Activated gamma-delta T cell treated with Interleukin-2 at 50 U/mL for 16 hours (primary cell): ENCODE measurements around the gene MYO1B.
"Not testable (repeated sequence)": the region's sequence is repeated elsewhere in the genome, so short reads cannot be mapped to it uniquely, and the experiment has no call there.

Source experiments
- DNase-seq: peaks from one replicate; pipeline ENCODE4 v3.0.0-alpha.2; 2020

The MYO1B gene

GRCh38 chr2:191417746-191418145 is 172.5 kb downstream of the MYO1B start:
- DNase-seq = no peak

DNA sequence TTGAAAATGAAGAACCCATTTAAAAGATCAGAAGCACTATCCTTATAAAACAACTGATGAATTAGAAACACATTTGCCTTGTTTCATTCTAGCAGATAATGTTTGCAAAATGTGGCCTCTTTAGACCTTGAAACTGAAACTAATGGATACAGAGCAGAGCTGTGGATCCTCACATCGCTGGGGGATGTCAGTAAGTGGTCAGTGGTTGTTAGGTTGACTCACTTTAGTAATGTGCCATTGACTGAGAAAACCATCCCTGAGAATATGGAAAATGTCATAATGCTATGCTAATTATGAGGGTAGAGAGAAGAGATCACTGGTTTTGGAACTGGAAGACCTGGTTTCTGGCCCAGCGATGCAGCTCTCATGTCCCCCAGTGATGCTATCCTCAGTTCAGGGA is 176.7 kb downstream of the MYO1B start:
- no peak for DNase-seq

DNA sequence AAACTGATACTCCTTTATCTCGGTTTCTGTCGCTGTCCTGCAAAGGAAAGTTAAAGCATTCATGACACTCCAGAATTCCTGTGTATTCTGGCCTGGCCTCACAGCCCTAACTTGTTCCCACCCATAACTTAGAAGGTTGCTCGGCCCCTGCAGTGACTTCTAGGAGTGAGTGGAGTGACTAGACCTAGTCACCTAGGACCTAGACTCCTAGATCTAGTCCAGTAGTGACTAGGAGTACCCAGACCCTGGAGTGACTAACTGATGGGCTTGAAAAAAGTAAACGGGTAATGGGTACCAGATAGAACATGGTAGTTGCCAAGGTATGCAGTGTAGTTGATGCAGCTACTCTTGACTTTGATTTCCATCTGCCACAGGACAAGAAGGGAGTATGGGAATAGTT is 181.8 kb downstream of the MYO1B start:
- no peak for DNase-seq

- DNase-seq = no peak
These were observed 182.9 kb downstream of the MYO1B start for GRCh38 chr2:191428141-191428540.

GRCh38 chr2:191430476-191430875 is 185.3 kb downstream of the MYO1B start:
- no peak for DNase-seq

GRCh38 chr2:191432121-191432520 is 186.9 kb downstream of the MYO1B start:
- no peak for DNase-seq

DNA sequence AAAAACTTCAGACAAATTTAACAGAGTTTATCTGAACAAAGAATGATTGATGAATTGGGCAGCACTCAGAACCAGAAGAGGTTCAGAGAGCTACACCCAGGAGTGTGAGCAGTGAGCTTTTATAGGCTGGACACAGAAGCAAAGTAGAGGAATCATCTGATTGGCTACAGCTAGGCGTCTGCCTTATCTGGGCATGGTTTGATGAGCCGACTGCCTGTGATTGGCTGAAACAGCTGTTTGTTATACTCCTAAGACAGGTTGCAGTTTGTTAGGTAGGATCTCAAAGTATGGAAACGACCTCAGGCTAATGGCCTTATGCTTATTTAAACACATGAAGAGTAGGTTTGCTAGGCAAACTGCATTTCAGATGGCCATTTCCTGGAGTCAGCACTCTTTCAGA is 188.9 kb downstream of the MYO1B start:
- no peak for DNase-seq

GRCh38 chr2:191435141-191435540 is 189.9 kb downstream of the MYO1B start:
- no peak for DNase-seq

DNA sequence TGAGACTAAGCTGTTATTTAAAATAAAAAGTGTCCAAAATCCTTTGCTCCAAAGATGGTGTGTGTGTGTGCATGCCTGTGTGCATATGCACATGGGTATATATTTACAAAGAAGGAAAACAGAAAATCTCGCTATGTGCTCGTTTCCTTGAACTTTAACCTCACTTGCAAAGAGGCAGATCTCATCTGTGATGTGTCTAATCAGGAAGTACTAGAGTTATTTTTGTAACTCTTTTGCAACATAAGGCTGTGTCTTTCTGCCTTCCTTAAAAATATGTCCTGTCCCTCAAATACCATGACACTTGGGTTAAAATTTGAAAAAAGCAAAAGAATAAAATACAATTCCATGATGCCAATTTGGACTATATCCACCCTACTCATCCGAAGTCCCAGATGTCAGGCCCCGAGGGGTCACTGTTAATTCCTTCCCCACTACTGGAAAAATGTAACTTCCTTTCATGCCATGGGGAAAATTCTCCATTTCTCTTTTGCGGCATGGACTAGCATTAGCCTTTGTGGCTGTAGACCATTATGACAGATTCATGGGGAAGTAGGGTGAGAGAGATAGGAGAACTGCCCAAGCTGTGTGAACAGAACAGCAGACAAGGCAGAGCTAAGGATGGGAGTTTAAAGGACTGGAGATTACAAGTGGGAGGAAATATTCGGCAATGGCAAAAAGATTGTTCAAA is 191.3 kb downstream of the MYO1B start:
- no peak for DNase-seq

DNA sequence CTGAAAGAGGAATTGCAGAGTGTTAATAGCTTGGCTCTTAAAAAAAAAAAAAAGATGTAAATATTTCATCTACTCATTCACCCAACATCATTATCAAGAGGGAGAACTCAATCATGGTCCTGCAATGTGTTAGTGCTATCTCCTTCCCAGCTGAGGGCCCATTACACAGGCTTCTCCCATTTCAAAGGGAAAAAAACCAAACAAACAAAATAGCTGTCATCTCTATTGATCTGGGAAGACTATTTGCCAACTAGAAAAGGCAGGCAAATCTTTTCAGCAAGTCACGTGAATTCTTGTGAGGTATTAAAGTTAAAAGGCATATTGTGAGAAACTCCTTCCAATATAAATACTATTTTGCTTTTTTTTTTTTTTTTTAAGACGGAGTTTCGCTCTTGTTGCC is 194.3 kb downstream of the MYO1B start:
- no peak for DNase-seq

GRCh38 chr2:191441496-191442214 is 196.5 kb downstream of the MYO1B start:
- DNase-seq = no peak

DNA sequence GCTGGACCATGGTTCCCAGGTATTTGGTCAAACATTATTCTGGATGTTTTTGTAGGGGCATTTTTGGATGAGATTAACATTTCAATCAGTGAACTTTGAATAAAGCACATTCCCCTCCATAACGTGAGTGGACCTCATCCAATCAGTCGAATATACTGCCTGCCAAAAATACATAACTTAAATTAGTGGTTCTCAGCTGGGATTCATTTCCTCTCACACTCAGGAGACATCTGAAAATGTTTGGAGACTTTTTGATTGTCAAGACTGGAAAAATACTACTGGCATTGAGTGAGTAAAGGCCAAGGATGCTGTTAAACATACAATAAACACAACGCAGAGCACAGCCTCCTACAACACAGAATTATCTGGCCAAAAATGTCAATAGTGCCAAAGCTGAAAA is 198.2 kb downstream of the MYO1B start:
- DNase-seq = no peak

GRCh38 chr2:191446910-191447309 is 201.7 kb downstream of the MYO1B start:
- DNase-seq = no peak

DNA sequence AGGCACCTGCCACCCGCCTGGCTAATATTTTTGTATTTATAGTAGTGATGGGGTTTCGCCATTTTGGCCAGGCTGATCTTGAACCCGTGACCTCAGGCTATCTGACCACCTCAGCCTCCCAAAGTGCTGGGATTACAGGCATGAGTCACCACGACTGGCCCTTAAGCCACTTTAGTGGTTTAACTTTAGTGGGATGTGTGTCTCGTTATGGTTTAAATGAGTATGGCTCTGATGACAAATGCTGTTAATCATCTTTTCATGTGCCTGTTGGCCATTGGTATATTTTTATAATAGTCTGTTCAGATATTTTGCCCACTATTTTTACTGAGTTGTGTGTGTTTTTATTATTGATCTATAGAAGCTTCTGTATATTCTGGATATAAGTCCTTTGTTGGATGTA is 205.9 kb downstream of the MYO1B start:
- DNase-seq = no peak

- DNase-seq = no peak
These were observed 206.9 kb downstream of the MYO1B start for GRCh38 chr2:191452065-191452464.

DNA sequence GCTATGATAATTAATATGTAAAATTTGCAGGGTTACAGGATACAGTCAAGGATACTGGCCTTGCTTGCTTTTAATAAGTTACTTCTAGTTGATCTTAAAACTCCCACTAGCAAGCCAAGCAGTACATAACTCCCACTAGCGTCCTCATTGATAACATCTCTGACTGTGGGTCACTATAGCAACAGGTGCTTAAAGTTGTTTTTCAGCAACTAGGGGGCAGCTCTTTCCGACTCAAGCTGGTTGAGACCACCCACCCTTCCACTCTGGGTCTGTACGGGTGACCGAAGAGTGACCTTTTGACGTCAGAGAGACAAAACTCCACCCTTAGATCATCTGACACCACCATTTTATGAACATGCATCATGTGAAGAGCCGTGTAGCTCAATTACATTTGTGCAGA is 208.6 kb downstream of the MYO1B start:
- no peak for DNase-seq

GRCh38 chr2:191456506-191456905 is 211.3 kb downstream of the MYO1B start:
- DNase-seq = not testable (repeated sequence)

GRCh38 chr2:191459158-191459557 is 214.0 kb downstream of the MYO1B start:
- DNase-seq = no peak

- no peak for DNase-seq
These were observed 217.2 kb downstream of the MYO1B start for GRCh38 chr2:191462370-191462769.

- DNase-seq = no peak
These were observed 218.6 kb downstream of the MYO1B start for GRCh38 chr2:191463790-191464189.

DNA sequence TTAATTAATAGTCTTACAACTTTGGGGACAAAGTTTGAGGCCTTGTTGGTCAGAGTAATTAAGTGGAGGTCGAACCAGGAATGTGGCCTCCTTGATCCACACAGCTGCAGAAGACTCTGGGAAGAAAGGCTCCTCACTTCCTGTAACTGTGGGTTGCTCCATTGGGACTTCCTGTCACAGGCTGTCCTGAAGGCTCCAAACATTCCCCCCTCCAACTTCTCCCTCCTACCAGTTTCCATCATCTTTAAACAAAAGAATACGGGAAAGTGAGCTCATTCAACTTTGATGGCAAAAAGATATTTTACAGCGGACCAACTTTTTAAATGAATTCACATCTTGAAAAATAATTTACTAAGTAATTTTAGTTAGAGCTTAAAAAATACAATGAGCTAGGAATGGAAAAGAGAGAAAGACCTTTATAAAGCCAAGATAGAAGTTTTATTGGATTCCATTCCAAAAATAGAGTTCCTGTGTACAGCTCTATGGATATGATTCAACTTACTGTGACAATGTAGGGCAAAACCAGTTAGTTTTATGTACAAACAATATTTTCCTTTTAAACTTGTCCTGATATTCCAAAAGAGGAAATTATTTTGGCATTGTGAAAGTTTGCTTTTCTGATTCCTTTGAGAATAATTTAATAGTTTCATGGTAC is 220.7 kb downstream of the MYO1B start:
- DNase-seq = no peak

DNA sequence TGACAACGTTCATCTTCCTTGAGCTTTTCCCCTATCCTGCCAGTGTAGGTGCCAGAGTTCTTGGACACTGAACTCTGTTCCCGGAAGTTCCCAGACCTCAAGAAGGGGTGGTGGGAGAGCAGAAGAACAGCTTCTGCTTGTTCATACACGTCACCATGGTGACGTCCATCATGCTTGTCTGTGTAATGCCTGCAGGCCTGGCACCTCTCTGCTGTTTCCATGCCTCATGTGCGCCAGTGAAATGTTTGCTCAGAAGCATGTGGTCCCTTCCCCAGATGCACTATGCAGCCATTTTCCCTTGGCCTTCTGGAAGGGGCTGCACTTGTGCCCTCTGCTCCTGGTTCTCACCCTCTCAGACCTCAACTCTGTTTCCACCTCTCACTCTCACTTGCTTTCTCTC is 221.9 kb downstream of the MYO1B start:
- DNase-seq = no peak

- no peak for DNase-seq
These were observed 225.1 kb downstream of the MYO1B start for GRCh38 chr2:191470306-191470705.

- no peak for DNase-seq
These were observed 229.3 kb downstream of the MYO1B start for GRCh38 chr2:191474464-191474863.
